ENCODE measurements around the gene PMM1.
"Not testable (repeated sequence)": the region's sequence is repeated elsewhere in the genome, so short reads cannot be mapped to it uniquely, and the experiment has no call there.

Gene PMM1

DNA sequence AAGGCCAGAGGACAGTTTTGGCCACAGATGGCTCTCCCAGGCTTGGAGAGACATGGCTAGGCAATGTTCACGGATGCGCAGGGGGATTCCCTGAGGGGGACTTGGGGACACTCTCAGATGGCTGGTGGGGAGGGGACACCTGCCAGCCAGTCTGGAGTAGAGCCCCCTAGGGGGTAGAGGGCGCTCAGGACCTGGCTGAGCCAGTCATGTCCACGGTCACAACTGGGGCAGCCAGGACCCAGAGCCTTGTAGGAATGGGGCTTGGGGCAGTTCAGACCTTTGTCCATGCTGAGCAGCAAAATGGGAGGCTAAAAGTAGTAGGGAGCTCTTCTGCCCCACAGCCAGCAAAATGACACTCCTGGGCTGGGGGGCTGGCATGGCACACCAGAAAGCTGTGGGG is 27.2 kb downstream of the PMM1 start:
- FAIRE-seq: no peak

DNA sequence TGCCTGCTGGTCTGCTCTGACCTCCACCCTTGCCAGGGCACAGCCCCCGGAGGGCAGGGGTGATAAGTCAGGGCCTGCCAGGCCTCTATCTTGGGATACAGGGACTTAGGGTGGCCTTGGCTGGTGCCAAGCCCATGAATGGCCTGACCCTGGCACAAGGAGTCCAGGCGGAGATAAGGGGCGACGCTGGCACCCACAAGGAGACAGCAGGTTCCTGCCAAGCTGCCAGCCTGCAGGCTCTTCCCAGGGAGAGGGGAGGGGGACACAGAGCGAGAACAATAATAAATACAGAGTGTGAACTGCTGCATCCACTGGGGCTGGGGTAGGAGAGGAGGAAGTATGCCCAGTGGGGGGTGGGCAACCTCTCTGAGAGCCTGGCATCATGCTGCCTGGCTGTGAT is 27.9 kb downstream of the PMM1 start:
- FAIRE-seq: no peak

DNA sequence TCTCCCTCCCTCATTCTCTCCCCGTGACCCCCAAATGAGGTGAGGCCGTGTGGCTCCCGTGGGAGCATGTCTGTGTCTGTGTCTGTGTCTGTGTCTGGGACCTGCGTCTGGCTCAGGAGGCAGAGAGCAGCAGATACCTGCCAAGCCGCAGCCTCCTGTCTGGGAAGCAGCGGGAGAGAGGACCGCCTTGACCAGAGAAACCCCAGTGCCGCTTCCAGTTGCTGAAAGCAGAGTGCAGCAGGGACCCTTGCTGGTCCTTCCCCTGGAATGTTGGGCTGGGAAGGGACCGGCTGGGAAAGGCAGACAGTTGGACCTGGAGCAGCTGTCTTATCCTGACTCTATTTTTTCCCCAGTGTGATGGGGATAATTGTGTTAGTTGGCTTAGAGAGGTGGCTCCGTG is 28.3 kb downstream of the PMM1 start:
- no peak for FAIRE-seq

DNA sequence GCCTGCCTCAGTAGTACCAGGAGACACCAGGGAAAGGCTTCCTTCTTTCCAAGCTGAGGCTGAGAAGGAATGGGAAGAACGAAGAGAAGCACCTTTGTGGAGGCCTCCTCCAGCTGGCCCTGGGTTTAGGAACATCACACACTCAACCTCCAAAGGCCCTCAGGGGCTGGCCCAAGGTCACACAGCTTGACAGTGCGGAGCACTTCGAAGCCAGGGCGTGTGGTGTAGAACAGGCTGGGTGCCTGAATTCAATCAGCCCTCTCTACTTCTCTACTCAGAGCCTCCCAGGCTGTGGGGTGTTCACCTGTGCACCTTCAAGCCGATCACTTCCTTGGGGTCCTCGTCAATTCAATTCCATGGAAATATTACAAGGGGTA is 29.6 kb downstream of the PMM1 start:
- no peak for FAIRE-seq

DNA sequence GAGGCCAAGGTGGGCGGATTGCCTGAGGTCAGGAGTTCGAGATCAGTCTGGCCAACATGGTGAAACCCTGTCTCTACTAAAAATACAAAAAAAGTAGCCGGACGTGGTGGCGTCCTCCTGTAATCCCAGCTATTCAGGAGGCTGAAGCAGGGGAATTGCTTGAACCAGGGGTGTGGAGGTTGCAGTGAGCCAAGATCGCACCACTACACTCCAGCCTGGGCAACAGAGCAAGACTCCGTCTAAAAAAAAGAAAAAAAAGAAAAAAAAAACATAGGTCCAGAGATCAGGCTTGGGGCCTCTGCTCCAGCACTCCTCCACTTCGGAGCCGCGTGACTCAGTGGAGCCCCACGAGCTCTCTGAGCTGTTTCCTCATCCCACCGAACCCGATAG is 31.4 kb downstream of the PMM1 start:
- FAIRE-seq: not testable (repeated sequence)

DNA sequence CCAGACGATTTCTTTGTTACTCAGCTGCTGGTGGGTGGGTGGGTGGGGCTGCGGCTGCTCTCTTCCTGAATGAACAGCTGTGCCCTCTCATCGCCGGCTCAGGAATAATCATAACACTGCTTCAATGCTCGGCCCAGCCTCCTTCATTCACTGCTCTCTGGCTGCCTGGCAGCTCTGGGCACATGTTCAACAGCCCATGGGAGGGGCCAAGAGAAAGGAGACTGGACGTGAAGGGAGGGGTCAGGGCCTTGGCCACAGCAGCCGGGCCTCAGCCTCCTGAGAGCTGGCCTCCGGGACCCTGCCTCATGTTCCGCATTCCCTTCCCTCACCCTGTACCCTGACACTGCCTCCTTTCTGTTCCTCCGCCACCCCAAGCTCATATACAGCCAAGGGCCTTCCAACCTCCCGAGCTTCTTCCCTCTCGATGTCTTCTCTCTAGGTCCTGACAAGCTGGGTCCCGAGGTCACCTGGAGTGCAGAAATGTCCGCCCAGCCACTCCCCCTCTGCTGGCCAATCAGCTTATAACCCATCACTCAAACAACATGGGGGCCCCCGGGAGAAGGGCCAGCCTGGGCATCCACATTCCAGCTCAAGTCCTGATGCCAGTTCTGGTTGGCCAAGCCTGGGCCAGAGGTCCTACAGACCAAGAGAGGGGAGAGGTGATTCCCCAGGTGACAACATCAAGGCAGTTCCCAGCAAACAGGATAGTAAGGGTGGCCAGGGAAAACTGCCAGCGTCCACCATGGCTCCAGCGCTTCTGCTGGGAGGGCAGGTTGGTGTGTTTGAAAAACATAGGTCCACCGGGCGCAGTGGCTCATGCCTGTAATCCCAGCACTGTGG is 32.0 kb downstream of the PMM1 start:
- FAIRE-seq: no peak

DNA sequence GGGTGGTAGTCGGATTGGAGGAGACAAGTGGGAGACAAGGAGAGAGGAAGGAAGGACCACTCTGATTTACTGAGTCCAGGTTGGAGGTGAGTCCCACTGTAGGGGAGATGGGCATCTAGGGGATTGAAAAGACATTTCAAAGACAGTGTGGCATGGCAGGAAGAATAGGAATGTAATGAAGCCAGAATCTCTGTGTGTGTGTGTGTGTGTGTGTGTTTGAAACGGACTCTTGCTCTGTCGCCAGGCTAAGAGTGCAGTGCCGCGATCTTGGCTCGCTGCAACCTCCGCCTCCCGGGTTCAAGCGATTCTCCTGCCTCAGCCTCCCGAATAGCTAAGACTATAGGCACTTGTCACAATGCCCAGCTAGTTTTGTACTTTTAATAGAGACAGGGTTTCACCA is 33.1 kb downstream of the PMM1 start:
- no peak for FAIRE-seq

DNA sequence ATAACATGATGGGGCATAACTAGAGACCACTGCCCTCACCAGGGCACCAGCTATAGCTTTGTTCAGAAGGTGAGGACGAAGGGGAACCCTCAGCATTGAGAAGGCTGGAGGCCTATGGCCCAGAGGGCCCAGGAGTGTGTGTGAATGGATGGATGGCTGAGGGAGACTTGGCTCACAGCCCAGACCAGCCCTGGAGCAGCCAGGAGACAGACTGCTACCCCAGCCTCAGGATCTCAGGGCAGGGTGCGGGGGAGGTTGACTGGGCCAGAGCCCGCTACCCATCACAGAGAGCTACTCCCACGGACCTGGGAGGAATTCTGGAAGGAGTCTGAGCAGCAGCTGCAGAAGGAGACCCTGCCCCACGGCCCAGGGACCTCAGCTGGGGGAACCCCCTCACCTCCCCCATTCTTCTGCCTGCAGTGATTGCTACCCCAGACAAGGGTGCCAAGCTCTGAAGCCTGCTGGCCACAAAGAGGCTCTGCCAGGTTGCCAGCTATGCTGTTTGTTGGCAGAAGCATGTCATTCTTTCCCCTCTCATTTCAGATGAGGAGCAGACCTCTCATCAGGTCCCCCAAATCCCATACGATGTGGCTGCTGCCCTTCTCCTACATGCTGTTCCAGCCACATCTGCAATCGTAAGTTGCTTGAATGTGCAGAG is 34.2 kb downstream of the PMM1 start:
- FAIRE-seq: no peak

DNA sequence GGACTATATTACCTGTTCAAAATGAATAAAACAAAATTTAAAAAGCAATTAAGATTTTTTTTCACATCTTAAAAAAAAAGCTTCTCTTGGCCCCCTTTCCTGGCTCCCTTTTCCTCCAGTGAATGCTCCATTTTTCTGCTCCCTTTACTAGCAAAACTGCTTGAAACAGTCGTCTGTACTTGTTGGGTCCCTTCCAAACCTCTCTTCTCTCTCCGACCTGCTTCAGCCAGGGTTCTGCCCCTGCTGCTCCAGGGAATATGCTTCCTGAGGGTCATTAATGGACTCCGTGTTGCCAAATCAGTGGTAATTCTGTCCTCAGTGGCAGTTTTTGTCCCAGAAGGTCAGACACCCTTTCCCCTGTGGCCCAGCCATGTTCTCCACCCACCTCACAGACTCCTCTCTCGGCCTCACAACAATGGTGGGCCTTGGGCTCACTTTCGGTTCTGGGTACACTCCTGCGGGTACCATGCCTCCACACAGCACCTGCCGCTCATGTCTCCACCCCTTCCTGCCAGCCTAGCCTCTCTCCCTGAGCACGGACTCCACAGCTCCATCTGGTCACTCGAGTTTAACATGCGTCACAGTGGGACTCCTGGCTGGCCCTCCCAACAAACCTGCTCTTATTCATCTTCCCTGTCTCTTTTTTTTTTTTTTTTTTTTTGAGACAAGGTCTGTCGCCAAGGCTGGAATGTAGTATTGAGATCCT is 37.6 kb downstream of the PMM1 start:
- no peak for FAIRE-seq

DNA sequence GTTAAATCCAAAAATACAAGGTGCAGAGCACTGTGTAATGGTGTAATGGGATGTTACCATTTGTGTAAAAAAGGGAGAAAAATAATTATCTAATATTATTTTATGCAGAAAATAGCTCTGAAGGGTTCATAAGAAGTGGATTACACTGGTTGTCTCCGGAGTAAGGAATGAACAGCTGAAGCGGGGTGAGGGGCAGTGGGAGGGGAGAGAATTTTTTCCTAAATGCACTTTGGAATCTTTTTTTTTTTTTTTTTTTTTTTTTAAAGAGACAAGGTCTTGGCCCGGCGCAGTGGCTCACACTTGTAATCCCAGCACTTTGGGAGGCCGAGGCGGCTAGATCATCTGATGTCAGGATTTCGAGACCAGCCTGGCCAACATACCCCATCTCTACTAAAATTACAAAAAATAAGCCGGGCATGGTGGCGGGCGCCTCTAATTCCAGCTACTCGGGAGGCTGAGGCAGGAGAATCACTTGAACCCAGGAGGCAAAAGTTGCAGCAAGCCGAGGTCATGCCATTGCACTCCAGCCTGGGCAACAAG is 38.6 kb downstream of the PMM1 start:
- FAIRE-seq: no peak

DNA sequence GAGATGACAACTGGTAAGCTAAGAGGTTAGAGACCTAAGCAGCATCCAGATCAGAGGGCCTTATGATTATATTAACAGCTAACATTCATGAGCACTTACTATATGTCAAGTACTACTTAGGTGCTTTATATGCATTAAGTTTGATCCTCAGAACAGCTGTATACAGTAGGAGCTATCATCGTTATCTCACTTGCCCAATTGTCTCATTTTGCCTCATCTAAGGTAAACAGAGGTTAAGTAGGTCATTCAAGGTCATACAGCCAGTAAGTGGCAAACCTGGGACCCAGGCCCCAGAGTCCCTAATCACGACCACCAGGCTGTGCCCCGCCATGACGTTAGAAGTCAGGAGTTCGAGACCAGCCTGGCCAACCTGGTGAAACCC is 40.8 kb downstream of the PMM1 start:
- FAIRE-seq: no peak

DNA sequence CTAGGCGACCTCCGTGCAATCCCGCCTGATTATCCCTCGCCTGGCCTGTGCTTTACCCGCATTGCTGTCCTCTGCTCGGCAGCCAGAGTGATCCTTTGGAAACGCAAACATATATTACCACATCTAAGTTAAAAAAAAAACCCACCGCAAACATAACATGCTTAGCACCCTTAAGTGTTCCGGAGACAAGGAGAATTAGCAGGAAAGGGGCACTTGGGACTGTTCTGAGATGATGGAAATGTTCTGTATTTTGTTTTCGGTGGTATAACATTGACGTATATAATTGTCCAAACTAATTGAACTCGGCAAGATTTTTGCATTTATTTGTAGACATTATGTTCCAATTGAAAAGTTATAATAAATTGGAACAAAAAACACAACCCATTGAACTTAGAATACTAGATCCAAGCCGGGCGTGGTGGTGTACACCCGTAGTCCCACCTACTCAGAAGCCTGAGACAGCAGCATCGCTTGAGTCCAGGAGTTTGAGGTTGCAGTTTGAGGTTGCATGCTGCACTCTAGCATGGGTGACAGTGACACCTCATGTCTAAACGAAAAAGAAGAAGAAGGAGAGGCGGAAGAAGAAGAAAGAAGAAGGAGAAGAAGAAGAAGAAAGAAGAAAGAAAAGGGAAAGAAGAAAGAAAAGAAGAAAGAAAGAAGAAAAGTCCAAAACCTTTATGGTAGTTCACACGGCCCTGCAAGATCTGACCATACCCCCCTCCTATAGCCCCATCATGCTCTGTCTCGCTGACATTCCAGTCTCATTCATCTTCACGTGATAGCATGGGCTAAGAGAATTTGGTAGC is 44.8 kb downstream of the PMM1 start:
- FAIRE-seq: no peak

DNA sequence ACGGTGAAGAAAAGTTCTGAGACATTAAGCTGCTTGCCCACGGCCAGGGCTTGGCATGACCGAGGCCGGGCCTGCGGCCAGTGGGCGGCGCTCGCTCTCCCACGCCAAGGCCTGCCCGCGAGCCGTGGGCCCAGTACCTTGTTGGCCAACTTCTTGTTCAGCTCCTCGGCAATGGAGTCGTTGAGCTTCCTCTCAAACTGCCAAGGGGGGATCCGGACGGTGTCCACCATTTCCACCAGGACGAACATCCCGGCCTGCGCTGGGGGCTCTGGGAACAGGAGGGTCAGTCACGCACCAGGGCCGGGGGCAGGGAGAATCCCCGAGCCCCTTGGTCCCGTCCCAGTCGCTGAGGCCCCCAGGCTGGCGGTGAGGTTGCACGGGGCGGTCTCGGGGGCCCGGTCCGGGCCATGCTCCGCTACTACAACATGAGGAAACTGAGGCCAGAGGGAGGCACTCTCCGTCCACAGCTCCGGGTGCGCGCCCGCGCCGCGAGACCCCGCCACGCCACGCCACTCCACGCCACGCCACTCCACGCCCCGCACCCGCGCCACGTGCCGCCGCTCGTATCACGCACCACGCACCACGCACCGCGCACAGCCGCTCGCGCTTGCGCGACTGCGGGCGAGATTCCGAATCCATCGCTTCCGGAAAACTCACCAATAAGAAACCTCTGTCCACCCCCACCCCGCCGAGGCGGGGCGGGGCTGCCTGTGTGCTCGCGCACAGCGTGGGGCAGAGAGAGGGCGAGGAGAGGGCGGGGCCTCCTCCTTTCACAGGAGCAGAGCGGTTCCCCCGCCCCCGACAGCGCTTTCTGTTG is 45.6 kb downstream of the PMM1 start, which contains the start of gene POLR3H:
Gene POLR3H, minus strand, starts transcription at position 617 of the 817 bp plus-strand sequence. Its CDS starts 369 bp downstream, at position 248.
- peak; percentile 94 for FAIRE-seq

DNA sequence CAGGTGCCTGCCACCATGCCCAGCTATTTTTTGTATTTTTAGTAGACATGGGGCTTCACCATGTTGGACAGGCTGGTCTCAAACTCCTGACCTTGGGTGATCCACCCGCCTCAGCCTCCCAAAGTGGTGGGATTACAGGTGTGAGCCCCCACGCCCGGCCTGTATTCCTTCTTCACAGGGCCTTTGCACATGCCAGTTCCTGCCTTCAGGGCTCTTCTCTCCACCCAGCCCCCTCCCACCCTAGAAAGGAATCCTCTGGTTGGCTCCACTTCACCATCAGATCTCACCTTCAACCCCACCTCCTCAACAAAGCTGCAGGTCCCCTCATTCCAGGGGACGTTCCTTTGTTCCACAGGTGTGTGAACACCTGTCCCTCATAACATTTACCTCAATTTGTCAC is 47.4 kb downstream of the PMM1 start:
- no peak for FAIRE-seq

DNA sequence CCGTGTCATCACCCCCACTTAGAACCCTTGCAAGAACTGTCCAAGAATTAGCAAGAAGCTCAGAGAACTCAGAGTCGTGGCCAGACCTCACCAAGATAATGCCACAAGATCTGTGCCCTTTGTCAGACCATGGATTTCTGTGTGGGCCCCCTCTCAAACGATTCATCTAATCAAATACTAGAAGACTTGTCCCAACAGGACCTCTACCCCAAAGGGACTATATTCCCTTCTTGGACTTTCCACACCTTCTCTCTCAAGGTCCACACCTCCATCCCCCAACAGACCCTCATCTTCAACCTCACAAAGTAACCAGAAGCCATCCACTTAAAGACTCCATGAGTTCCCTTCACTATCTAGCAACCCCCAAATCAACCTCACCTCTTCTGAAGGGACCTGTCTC is 48.2 kb downstream of the PMM1 start:
- no peak for FAIRE-seq

DNA sequence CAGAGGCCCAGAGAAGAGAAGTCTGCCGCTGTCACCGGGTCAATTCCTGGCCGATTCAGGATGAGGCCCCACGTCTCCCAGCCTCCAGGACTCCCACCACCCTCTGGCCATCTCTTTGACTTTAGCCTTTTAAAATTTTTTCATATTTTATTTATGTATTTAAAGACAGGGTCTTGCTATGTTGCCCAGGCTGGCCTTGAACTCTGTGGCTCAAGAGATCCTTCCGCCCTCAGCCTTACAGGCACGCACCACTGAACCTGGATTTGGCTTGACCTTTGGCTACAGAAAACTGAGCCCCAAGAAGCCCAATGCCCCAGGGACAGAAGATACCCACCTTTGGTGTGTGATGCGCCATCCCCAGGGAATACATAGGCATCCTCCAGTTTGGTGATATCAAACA is 49.3 kb downstream of the PMM1 start:
- FAIRE-seq: no peak

DNA sequence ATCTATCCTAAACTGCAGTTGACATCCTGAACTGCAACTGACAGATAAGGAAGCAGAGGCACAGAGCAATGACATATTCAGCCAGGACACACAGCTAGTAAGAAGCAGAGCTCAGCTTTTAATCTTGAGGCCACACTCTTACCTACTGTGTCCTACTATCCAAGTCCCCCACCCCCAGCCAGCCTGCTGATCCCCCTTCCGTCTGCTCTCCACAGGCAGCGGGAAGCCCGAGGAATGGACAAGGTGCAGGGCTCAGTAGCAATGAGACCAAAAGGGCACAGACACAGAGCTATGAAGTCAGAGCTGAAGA is 49.7 kb downstream of the PMM1 start:
- no peak for FAIRE-seq

DNA sequence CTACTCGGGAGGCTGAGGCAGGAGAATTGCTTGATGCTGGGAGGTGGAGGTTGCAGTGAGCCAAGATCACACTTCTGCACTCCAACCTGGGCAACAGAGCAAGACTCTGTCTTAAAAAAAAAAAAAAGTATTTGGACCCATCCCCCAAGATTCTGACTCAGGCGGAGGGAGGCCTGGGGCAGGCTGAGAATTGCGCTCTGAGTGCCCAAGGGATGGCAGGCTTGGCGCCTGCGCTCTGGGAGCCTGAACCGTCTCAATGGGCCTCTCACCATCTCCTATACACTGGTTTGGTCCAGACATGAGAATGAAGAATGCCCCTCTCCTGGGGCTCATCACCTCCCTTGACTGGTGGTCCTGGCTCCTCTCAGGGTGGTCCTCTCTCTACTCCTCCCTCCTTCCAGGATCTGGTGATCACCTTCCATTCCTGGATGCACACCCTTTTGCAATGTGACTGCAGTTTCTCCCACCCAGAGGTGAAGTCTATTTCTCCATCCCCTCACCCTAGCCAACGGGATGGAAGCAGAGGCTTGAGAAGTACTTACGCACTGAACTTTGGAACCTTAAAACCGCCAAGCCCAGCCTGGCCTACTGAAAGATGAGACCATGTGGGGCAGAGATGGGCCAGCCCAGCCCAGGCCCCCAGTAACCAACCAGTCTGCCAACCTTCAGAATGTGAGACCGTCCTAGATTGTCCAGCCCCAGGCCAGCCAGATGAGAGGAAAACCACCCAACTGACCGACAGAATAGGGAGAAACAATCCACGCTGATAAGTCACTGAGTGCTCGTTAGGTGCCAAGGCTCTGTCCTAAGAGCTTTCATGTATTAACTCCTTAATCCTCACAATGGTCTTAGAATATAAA is 50.3 kb downstream of the PMM1 start:
- no peak for FAIRE-seq

DNA sequence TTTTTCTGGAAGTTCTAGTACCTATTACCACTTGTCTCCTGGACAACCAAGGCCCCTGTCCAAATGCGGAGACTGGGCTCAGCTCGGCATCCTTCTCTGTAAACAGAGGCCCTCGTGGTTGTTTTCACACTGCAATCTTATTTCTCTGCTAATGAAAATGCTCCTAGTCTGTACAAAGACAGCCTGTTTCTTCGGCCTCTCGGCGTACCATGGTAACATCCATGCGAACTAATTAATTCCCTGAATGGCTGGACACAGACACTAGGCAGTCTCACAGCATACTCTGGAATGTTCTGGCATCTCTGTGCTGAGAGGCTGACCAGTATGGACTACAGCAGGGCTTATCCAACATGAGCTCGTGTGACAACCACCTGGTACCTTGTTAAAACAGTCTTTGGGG is 51.1 kb downstream of the PMM1 start:
- no peak for FAIRE-seq

DNA sequence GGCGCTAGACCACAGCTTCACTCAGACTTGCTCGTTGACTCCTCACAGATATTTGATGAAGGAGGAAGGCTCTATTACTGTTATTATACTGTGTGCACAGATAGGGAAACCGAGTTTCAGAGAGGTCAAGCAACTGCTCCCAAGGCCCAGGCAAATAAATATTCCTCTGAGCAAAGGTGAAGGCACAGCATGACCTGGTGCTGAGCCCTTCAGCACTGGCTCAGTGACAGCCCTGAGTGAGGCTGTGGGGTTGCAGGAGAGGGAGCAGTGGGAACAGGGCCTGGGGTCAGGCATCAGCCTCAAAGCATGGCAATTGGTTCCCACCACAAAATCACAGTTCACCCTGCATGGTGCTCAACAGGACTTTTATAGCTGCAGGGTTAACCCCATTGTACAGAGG is 52.4 kb downstream of the PMM1 start:
- no peak for FAIRE-seq

DNA sequence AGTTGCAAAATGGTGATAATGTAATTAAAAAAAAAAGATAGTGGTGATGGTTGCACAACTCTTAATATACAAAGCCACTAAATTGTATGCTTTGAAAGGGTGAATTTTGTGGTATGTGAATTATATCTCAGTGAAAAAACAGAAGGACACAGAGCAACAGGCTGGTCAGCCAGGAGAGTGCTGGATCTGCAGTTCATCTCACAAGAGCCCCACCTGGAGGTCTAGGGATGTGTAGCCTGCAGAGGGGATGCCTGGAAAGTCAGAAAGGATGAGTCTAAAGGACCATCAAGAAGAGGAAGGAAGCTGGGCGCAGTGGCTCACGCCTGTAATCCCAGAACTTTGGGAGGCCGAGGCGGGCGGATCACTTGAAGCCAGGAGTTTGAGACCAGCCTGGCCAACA is 54.4 kb downstream of the PMM1 start:
- no peak for FAIRE-seq
